GM18870 (cell line): ENCODE measurements around the gene INPP1.
"Not testable (repeated sequence)": the region's sequence is repeated elsewhere in the genome, so short reads cannot be mapped to it uniquely, and the experiment has no call there.

ENCODE experiments used
- ATAC-seq: cut with Tn5 transposase; IDR thresholded peaks from one replicate; pipeline ENCODE4 v1.9.1; 2021; ENCODE audit warnings: moderate library complexity; ENCODE audit not compliant: unreplicated experiment

INPP1 gene

DNA sequence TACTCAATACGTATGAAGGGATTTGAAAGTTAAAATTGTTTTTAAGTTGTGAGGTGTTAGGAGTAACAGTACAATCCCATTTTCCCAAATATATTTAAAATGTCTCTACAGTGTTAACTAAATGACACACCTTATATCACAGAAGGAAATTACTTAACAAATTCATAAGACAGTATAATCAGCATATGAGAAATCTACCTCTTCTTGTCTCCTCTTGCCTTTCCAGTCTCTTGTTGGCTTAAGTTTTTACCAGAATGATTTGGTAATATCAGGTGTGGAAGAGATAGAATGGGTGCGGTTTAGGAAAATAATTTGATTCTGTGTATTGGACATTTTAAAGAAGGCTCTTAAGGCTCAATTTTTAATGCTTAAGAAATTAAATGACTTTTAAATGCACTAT, 9.5 kb upstream of the INPP1 start:
- ATAC-seq, result no peak

- no peak for ATAC-seq
Observed at GRCh38 chr2:190334479-190335224, 8.7 kb upstream of the INPP1 start.

GRCh38 chr2:190335225-190335559, 8.2 kb upstream of the INPP1 start:
- no peak for ATAC-seq

DNA sequence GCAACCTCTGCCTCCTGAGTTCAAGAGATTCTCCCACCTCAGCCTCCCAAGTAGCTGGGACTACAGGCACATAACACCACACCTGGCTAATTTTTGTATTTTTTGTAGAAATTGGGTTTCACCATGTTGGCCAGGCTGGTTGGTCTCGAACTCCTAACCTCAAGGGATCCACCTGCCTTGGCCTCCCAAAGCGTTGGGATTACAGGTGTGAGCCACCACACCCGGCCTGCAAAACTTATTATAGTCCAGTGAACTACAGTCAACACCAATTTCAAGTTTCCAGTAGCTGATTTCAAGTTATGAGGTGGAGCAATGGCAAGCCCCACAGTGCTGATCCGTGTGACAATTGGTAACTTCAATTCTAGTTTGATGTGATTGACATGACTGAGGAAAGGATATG, 7.8 kb upstream of the INPP1 start:
- not testable (repeated sequence) for ATAC-seq

DNA sequence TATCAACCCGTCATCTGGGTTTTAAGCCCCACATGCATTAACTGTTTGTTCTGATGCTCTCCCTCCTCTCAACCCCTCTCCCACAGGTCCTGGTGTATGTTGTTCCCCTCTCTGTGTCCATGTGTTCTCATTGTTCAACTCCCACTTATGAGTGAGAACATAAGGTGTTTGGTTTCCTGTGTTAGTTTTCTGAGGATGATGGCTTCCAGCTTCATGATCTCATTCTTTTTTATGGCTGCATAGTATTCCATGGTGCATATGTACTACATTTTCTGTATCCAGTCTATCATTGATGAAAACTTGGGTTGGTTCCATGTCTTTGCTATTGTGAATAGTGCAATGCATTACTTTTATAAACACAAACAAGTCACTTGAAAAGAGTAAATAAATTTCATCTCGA, 7.0 kb upstream of the INPP1 start:
- ATAC-seq, result no peak

- ATAC-seq, result no peak
Observed at GRCh38 chr2:190338453-190338852, 4.9 kb upstream of the INPP1 start.

DNA sequence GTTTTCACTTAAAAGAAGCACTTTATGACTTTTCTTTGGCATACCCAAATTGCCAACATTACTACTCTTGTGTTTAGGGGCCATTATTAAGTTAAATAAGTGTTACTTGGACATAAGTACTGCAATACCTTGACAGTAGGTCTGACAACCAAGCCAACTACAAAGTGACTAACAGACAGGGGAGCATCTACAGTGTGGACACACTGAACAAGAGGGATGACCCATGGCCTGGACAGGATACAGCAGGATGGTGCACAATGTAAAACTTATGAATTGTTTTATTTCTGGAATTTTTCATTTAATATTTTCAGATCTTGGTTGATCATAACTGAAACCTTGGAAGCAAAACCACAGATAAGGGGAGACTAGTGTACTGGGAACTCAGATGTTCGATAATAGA, 4.0 kb upstream of the INPP1 start:
- no peak for ATAC-seq

- ATAC-seq, result no peak
Observed at GRCh38 chr2:190340369-190340768, 3.0 kb upstream of the INPP1 start.

DNA sequence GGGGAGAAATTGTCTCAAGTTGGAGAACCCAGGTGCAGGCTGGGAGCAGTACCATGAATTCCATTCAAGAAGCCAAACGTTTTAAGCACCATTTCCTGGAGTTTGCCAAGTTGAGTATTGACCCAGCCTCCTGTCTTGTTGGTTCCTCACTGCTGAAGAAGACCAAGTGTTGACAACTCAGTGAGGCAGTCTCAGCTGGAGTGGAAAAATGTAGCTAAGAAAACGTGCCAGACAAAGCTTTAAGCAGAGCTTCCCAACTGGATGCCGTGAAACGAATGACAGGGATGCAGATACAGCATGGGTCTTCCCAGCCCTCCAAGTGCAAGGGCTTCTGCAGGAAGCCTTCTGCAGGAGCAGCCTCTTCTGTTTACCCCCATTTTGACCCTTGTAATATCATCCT, 778 bp upstream of the INPP1 start:
- ATAC-seq, result no peak

- ATAC-seq, result peak; percentile 35
Observed at GRCh38 chr2:190343089-190343535, 277 bp upstream of the INPP1 start.

DNA sequence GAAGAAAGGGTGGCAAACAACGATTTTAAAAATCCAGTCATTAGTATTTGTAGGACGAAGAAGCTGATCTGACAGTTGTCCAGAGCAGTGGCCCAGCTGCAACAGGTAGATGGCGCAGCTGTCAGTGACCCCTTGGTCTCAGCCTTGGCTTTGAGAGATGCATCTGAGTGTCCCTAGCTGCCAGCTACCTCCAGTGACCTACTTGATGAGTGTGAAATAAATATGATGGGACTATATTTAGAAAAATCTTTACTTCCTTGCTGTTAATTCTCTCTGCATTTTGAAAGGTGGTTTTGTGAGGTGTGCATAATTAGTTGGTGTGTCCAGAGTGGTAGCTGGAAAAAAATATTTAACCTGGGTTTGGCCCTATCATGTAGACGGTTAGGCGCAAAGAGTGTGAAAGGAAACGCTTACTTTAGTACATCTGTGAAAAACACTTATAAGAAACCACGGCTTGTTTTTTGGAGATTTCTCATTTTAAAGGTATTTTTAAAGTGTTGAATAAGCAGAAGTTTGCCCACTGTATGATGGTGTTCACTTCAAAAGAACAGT, 963 bp downstream of the INPP1 start:
- ATAC-seq, result peak; percentile 68

GRCh38 chr2:190350371-190350770, 7.0 kb downstream of the INPP1 start:
- ATAC-seq, result no peak

DNA sequence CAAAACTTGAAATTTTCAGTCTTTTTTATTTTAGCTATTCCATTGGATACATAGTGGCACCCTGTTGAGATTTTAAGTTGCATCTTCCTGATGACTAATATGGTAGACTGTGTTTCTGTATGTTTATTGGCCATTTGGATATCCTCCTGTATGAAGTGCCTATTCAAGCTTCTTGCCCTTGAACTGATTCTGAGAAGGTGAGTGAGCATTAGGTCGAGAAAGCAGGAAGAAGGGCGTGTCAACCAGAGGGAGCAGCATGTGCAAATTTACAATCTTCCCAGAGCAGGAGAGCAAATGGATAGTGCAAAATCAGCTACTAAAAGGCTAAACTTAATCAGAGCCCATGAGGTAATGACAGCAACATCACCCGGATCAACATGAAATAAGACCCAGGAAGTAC, 8.6 kb downstream of the INPP1 start:
- no peak for ATAC-seq

GRCh38 chr2:190352668-190353536, 9.5 kb downstream of the INPP1 start:
- ATAC-seq, result no peak

GRCh38 chr2:190353537-190353899, 10.1 kb downstream of the INPP1 start:
- no peak for ATAC-seq

GRCh38 chr2:190354003-190354690, 10.8 kb downstream of the INPP1 start:
- ATAC-seq, result no peak

GRCh38 chr2:190355968-190356644, 12.7 kb downstream of the INPP1 start:
- no peak for ATAC-seq

DNA sequence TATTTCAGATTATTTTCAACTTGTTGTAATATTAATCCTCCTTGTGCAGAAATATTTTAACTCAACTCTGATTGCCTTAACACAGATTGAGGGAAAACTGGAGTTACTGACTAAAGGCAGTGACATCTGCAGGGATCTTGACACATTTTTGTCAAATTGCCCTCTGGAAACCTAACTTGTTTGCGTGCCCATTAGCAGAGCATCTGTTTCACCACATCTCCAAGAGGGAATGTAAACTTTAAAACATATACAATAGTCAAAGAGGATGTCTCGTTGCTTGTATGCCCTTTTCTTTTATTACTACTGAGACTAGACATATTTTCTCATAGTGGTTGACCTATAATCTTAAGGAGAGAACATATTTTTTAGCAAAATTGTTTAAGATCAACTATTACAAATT, 14.2 kb downstream of the INPP1 start:
- ATAC-seq, result no peak

GRCh38 chr2:190358655-190359448, 15.5 kb downstream of the INPP1 start:
- ATAC-seq, result not testable (repeated sequence)

GRCh38 chr2:190360561-190360960, 17.2 kb downstream of the INPP1 start:
- ATAC-seq, result no peak
